Upper lobe of left lung (tissue), 6 donors: ENCODE data around the gene XRCC6. TPM values are rescaled to one million over a fixed set of nuclear protein-coding genes. Genes with fewer than 3 reads are reported as not detected.

Experiments used
- ATAC-seq, 2 donors: fragments of 200-7000 bp; cut with Tn5 transposase; one replicate each; pipeline ENCODE4 v1.9.1; 2022; ENCODE audit warnings: mild to moderate bottlenecking in 2 of 2, moderate library complexity in 2 of 2; ENCODE audit not compliant: low FRiP score in 2 of 2
- DNase-seq, 2 donors: peaks; one replicate each; pipeline ENCODE4 v3.0.0-alpha.2; 2019 to 2020
- H3K27ac ChIP-seq, 4 donors: fragments of 200-600 bp; sonication (generic); one replicate each; pipeline ENCODE4 v1.5.1; 2016 to 2019
- H3K27me3 ChIP-seq, 4 donors: fragments of 200-600 bp; sonication (generic); one replicate each; pipeline ENCODE4 v1.5.1; 2017 to 2019
- H3K36me3 ChIP-seq, 4 donors: fragments of 200-600 bp; sonication (generic); one replicate each; pipeline ENCODE4 v1.5.1; 2016 to 2019
- H3K4me1 ChIP-seq, 4 donors: fragments of 200-600 bp; sonication (generic); one replicate each; pipeline ENCODE4 v1.5.1; 2018 to 2019
- H3K4me3 ChIP-seq, 4 donors: fragments of 200-600 bp; sonication (generic); one replicate each; pipeline ENCODE4 v1.5.1; 2017 to 2019; ENCODE audit warnings: mild to moderate bottlenecking in 2 of 4, moderate library complexity in 1 of 4
- H3K9me3 ChIP-seq, 4 donors: fragments of 200-600 bp; sonication (generic); one replicate each; pipeline ENCODE4 v1.5.1; 2018 to 2019
- EP300 ChIP-seq, 4 donors: sonication (generic); formaldehyde crosslinking; IDR thresholded peaks; one replicate each; pipeline ENCODE4 v1.5.1; 2017; ENCODE audit warnings: antibody characterized with exemption in 4 of 4, control low read depth in 2 of 4
- POLR2A ChIP-seq, 4 donors: fragments of 450-650 bp; IDR thresholded peaks; one replicate each; pipeline ENCODE4 v1.5.1; 2016 to 2017; ENCODE audit warnings: antibody characterized with exemption in 4 of 4, mild to moderate bottlenecking in 2 of 4
- POLR2AphosphoS5 ChIP-seq, 2 donors: sonication (generic); formaldehyde crosslinking; IDR thresholded peaks; one replicate each; pipeline ENCODE4 v1.5.1; 2017; ENCODE audit warnings: antibody characterized with exemption in 2 of 2
- WGBS, 2 donors: methylation state at CpG; one replicate each; pipeline ENCODE4 v1.1.5; 2017 to 2018; 5-methylcytosine and 5-hydroxymethylcytosine counted together
- total RNA-seq, 6 donors: library from RNA; depleted of rRNA in 4 of 6; stranded (reverse); fragments of >200 nt in 4 of 6; gene quantifications; one replicate each; pipeline versions ENCODE4 v1.1.0 to v1.2.1, GENCODE V29; 2016 to 2021
- TF ChIP-seq, protein P1 (sequence below), 6 experiments: fragments of 450-650 bp in 4 of 6; fragments of 200-600 bp in 2 of 6; sonication (generic) in 2 of 6; IDR thresholded peaks; one replicate each; pipeline ENCODE4 v1.5.1; 2016 to 2019; ENCODE audit warnings: antibody characterized with exemption in 6 of 6
- donor health status: DM: no; HTN: no; CAD: no; lungs with moderate emphysema.
- donor health status: DM: no; HTN: yes; CAD: no; lungs with severe emphysema.

XRCC6 gene
- total RNA-seq, 6 donors from 2014 or later: 83.8 to 209 (median 167) TPM

DNA sequence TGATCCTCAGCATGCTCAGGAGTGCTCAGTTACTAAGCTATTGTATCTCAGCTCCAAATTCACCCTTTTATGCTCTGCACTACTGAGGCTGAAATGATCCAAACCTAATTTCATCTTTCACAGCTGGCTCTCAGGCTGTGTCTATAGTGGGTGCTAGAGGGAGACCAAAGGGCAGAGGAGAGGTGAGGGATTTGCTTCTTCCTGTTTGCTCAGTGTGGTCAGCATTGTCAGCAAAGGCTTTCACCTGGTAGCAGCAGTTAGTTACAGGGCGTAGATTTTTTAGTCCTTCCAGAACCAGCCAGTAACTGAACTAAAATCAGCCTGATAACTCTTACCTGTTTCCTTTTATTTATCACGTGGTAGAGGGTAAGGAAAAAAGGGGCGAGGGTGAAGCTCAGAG, 33.2 kb downstream of the XRCC6 start:
- no peak overlapping the region for H3K27ac ChIP-seq
- no peak for TF ChIP-seq EP300 (IDR thresholded peaks at IDR 0.05)
- no peak for TF ChIP-seq POLR2AphosphoS5 (IDR thresholded peaks at IDR 0.05)
- no peak for TF ChIP-seq POLR2A (IDR thresholded peaks at IDR 0.05)
- TF ChIP-seq, protein P1, sequence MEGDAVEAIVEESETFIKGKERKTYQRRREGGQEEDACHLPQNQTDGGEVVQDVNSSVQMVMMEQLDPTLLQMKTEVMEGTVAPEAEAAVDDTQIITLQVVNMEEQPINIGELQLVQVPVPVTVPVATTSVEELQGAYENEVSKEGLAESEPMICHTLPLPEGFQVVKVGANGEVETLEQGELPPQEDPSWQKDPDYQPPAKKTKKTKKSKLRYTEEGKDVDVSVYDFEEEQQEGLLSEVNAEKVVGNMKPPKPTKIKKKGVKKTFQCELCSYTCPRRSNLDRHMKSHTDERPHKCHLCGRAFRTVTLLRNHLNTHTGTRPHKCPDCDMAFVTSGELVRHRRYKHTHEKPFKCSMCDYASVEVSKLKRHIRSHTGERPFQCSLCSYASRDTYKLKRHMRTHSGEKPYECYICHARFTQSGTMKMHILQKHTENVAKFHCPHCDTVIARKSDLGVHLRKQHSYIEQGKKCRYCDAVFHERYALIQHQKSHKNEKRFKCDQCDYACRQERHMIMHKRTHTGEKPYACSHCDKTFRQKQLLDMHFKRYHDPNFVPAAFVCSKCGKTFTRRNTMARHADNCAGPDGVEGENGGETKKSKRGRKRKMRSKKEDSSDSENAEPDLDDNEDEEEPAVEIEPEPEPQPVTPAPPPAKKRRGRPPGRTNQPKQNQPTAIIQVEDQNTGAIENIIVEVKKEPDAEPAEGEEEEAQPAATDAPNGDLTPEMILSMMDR (IDR thresholded peaks at IDR 0.05): no peak
- 95 to 98% methylated on average over 3 of the region's 3 CpGs for WGBS, 2 donors
- no peak for ATAC-seq
- H3K27me3 ChIP-seq: no peaks in the 10 kb centered on the region
- H3K9me3 ChIP-seq: no peaks in the 10 kb centered on the region
- no peak overlapping the region for H3K4me3 ChIP-seq
- H3K36me3 ChIP-seq: peaks cover 76 to 100% (median 92%) of the 10 kb centered on the region in 4 donors
- no peaks in the 10 kb centered on the region for H3K4me1 ChIP-seq
- DNase-seq: no peak

DNA sequence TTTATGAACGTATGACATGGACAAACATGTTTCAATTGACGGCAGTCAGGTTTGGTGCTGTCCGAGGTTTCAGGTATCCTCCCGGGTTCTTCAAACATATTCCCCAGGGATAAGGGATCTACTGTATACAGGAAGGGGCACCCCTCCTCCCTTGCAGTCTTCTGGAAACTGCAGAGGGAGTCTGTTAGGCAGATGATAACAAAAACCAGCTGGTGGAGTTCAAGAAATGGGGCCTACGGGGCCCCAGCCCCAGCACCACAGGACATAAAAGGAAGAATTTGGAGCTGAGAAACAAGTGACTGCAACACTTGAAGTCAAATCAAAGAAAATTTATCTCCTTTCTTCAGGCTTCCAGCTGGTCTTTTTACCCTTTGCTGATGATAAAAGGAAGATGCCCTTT, 35.5 kb downstream of the XRCC6 start:
- ATAC-seq (no peak), DNase-seq (no peak)
- 78 to 79% methylated on average over 5 of the region's 5 CpGs for WGBS, 2 donors
- TF ChIP-seq POLR2A (IDR thresholded peaks at IDR 0.05): no peak
- TF ChIP-seq POLR2AphosphoS5 (IDR thresholded peaks at IDR 0.05): no peak
- TF ChIP-seq, protein P1 (IDR thresholded peaks at IDR 0.05): no peak
- TF ChIP-seq EP300 (IDR thresholded peaks at IDR 0.05): no peak
- no peaks in the 10 kb centered on the region for H3K9me3 ChIP-seq
- no peak overlapping the region for H3K27ac ChIP-seq
- H3K27me3 ChIP-seq: no peaks in the 10 kb centered on the region
- H3K4me3 ChIP-seq: no peak overlapping the region
- H3K36me3 ChIP-seq: peaks cover 86 to 100% (median 93%) of the 10 kb centered on the region in 4 donors
- no peaks in the 10 kb centered on the region for H3K4me1 ChIP-seq

DNA sequence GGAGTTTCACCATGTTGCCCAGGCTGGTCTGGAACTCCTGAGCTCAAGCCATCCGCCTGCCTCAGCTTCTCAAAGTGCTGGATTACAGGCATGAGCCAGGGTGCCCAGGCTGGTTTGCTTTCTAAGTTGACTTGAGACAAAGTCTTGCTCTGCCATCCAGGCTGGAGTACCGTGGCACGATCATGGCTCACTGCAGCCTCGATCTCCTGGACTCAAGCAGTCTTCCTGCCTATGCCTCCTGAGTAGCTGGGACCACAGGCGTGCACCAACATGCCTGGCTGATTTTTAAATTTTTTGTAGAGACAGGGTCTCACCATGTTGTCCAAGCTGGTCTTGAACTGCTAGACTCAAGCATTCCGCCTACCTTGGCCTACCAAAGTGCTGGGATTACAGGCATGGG, 36.6 kb downstream of the XRCC6 start:
- no peak for TF ChIP-seq EP300 (IDR thresholded peaks at IDR 0.05)
- TF ChIP-seq POLR2AphosphoS5 (IDR thresholded peaks at IDR 0.05): no peak
- TF ChIP-seq, protein P1 (IDR thresholded peaks at IDR 0.05): no peak
- TF ChIP-seq POLR2A (IDR thresholded peaks at IDR 0.05): no peak
- no peak for DNase-seq
- WGBS, 2 donors: 98 to 100% methylated on average over 4 to 6 of the region's 6 CpGs
- Histone ChIP-seq H3K27ac (no peak overlapping the region), H3K4me1 (no peaks in the 10 kb centered on the region), H3K4me3 (no peak overlapping the region), H3K27me3 (no peaks in the 10 kb centered on the region), H3K9me3 (no peaks in the 10 kb centered on the region), H3K36me3 (peaks cover 84 to 100% (median 92%) of the 10 kb centered on the region in 4 donors)
- no peak for ATAC-seq

DNA sequence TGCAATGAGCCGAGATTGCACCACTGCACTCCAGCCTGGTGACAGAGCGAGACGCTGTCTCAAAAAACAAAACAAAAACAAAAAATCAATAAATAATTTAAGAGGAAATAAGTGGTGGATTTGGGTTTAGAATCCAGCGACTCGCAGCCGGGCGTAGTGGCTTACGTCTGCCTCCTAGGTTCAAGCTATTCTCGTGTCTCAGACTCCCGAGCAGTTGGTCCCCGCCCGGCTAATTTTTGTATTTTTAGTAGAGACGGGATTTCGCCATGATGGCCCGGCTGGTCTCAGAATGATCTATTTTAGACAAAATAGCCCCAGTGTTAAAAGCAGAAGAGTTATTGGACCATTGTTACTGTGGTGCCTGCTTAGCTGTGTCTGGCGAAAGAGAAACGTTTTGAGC, 37.8 kb downstream of the XRCC6 start:
- no peaks in the 10 kb centered on the region for H3K27me3 ChIP-seq
- DNase-seq (no peak), ATAC-seq (no peak)
- H3K36me3 ChIP-seq: peaks cover 79 to 100% (median 91%) of the 10 kb centered on the region in 4 donors
- H3K27ac ChIP-seq: no peak overlapping the region
- no peaks in the 10 kb centered on the region for H3K4me1 ChIP-seq
- H3K9me3 ChIP-seq: no peaks in the 10 kb centered on the region
- WGBS, 2 donors: 94 to 96% methylated on average over 17 of the region's 17 CpGs
- no peak for TF ChIP-seq POLR2A (IDR thresholded peaks at IDR 0.05)
- TF ChIP-seq, protein P1 (IDR thresholded peaks at IDR 0.05): no peak
- no peak for TF ChIP-seq POLR2AphosphoS5 (IDR thresholded peaks at IDR 0.05)
- TF ChIP-seq EP300 (IDR thresholded peaks at IDR 0.05): no peak
- H3K4me3 ChIP-seq: no peak overlapping the region

DNA sequence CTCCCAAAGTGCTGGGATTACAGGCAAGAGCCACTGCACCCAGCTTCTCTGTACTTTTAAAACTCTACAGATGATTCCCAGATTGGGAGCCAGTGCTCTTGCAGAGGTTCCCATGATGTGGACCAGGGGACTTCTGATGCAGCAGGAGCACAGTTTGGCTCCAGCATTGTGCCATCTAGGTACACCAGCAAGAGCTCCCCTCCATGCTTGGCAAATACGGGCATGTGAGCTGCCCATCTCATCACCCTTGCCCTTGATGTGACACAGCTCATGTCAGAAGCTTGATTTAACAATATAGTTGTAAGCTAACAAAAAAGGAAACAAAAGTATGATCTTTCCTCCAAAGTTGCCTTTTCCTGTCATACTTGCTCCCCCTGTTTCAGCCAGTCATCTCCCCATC, 38.8 kb downstream of the XRCC6 start:
- ATAC-seq: no peak
- H3K9me3 ChIP-seq: no peaks in the 10 kb centered on the region
- no peak overlapping the region for H3K4me3 ChIP-seq
- peaks cover 70 to 100% (median 86%) of the 10 kb centered on the region in 4 donors for H3K36me3 ChIP-seq
- no peaks in the 10 kb centered on the region for H3K27me3 ChIP-seq
- no peak for DNase-seq
- no peaks in the 10 kb centered on the region for H3K4me1 ChIP-seq
- TF ChIP-seq EP300 (IDR thresholded peaks at IDR 0.05) (no peak), POLR2A (IDR thresholded peaks at IDR 0.05) (no peak), POLR2AphosphoS5 (IDR thresholded peaks at IDR 0.05) (no peak)
- TF ChIP-seq, protein P1 (IDR thresholded peaks at IDR 0.05): no peak
- H3K27ac ChIP-seq: no peak overlapping the region
- WGBS, 2 donors: 93 to 100% methylated on average over 1 of the region's 1 CpG
